MM.1S (cell line): ENCODE data around the gene FAM234B.

Source experiments
- CTCF ChIP-seq: fragments of 300-600 bp; sonication (generic); IDR thresholded peaks from 2 replicates; pipeline ENCODE4 v1.5.1; 2016; ENCODE audit warnings: antibody characterized with exemption, low read length, mixed read lengths
- EZH2 ChIP-seq: fragments of 300-600 bp; sonication (generic); optimal IDR thresholded peaks from 2 replicates; pipeline ENCODE3; 2017; ENCODE audit warnings: low read depth, mild to moderate bottlenecking, antibody characterized with exemption, low read length, mixed read lengths
- EZH2phosphoT487 ChIP-seq: fragments of 300-600 bp; sonication (generic); IDR thresholded peaks from 2 replicates; pipeline ENCODE4 v1.6.1; 2018; ENCODE audit warnings: antibody characterized with exemption, low read length

GRCh38 chr12:13002301-13003097 is 41.7 kb upstream of the FAM234B start:
- TF ChIP-seq CTCF (no peak), EZH2phosphoT487 (no peak), EZH2 (no peak)
